ENCODE results near the gene GOLGA1.
"Not testable (repeated sequence)": the region's sequence is repeated elsewhere in the genome, so short reads cannot be mapped to it uniquely, and the experiment has no call there.

The GOLGA1 gene

DNA sequence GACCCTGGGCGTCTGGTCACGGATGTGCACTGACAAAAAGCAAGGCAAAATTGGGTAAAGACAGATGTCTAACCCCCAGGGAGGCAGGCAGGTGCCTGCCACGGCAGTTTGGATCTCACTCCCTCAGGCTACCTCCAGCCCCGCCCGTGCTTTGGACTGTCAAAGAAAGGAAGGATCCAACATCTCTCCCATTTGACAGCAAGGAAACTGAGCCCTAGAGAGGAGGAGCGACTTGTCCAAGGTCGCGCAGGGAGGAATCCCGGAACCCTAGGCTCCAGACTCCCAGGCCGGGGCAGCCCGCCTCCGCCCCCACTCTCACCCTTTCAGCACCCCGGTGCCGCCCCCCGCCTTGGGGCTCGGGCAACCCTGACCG is 376 bp downstream of the GOLGA1 start:
- no peak for DNase-seq (ENCODE audit: low read depth)

DNA sequence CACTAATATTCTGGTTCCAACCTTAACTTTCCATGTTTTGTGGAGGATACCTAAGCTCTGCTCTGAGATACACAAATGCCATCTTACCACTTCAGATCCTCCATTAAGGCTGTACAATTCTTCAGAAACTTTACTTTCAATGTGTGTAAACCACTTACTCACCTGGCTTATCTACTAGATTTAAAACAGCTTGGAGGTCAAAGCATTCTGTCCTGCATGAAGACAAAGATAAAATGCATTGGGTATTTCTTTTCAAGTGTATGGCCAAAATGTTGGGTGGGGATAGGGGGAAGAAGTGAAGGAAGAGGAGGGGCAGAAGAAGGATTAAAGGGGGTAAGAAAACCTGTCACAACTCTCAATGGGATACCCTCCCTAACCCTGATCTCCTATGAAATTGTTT is 939 bp downstream of the GOLGA1 start:
- DNase-seq (ENCODE audit: low read depth), result no peak

- no peak for DNase-seq (ENCODE audit: low read depth)
Observed at GRCh38 chr9:124934290-124934689, 6.6 kb downstream of the GOLGA1 start.

DNA sequence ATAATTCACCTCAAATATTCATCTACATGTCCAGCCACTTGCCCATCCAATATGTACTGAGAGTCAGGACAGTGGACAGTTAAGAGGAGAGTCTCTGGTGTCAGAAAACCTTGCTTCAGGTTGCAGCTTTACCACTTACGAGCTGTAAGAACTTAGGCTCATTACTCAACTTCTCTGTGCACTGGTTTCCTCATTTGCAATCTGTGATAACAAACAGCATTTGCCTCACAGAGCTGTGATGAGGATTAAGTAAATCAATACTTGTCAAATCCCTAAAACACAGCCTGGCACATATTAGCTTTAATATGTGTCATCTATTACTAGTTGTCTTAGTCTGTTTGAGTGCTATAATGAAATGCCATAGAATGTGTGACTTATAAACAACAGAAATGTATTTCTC is 8.6 kb downstream of the GOLGA1 start:
- DNase-seq (ENCODE audit: low read depth), result no peak

DNA sequence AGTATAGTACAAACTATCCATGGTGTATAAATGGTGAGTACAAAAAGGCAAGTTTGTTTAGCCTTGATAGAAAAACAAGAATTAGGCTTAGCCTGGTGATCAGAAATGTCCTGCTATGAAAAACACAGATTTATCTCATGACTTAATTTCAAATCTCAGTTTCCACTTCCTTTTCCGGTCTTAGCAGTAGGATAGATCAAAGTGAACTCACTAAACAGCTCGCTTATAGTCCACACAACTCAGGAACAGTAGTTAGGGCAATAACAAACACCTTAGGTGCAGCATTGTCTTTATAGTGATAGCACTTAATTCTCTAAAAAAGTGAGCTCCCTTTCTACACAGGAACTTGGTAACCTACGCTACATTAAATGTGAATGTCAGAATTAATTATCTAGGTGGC is 11.4 kb downstream of the GOLGA1 start:
- DNase-seq (ENCODE audit: low read depth), result no peak

DNA sequence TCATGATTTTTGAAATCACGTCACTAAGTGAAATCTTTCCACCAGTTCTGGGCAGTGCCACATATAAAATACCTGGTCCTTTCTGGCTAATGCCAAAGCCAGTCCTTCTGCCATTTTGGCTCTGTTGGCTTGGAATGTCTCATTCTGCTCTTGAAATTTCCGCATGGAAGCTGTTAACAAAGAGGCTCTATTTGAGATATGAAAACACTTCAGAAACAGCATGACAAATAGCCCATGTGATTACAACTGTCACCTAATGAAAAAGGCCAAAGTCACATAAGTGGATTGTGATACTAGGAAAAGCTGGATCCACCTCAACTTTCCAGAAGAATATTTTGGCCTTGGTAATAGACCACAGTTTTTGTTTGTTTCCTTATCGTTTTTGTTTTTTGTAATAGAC is 12.8 kb downstream of the GOLGA1 start:
- no peak for DNase-seq (ENCODE audit: low read depth)

GRCh38 chr9:124920394-124920793 is 20.5 kb downstream of the GOLGA1 start:
- not testable (repeated sequence) for DNase-seq (ENCODE audit: low read depth)

GRCh38 chr9:124914753-124915405 is 26.0 kb downstream of the GOLGA1 start:
- DNase-seq (ENCODE audit: low read depth), result no peak

GRCh38 chr9:124913378-124913777 is 27.5 kb downstream of the GOLGA1 start:
- no peak for DNase-seq (ENCODE audit: low read depth)

DNA sequence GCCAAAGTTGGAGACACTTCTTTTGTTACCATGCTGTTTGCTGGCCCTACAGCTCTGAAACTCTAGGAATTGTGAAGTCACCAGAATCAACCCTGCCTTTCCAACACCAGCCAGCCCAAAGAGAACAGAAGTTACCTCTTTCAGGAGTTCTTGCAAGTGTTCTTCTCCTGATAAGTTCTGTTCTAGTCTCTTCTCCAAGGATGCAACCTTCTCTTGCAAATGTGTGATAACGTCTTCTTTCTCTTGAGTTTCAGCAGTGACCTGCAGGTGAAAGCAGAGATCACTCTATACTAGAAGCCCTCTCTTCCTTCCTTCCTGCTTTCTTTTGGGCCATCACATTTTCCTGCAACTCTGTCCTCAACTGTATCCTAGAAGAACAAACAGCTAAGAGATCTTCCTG is 29.1 kb downstream of the GOLGA1 start:
- DNase-seq (ENCODE audit: low read depth), result no peak

- DNase-seq (ENCODE audit: low read depth), result no peak
Observed at GRCh38 chr9:124908098-124908497, 32.8 kb downstream of the GOLGA1 start.

- DNase-seq (ENCODE audit: low read depth), result no peak
Observed at GRCh38 chr9:124906966-124907365, 33.9 kb downstream of the GOLGA1 start.

DNA sequence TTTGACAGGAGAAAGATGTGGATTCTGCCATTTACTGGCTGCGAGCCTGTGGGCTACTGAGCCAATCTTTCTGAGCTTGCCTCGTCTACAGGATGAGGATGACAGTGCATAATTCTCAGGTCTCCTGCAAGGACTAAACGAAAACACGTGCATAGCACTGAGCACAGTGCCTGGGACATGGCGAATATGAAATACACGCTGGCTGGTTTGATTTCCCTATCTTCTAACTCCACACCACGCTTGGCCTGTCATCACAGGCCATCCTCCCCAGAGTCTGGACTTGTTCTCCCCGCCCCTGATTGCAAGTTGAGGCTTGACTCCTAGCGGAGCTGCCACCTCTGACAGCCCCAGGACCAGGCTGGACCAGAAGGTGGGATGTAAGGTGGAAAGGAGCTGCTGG is 41.0 kb downstream of the GOLGA1 start:
- DNase-seq (ENCODE audit: low read depth), result no peak

DNA sequence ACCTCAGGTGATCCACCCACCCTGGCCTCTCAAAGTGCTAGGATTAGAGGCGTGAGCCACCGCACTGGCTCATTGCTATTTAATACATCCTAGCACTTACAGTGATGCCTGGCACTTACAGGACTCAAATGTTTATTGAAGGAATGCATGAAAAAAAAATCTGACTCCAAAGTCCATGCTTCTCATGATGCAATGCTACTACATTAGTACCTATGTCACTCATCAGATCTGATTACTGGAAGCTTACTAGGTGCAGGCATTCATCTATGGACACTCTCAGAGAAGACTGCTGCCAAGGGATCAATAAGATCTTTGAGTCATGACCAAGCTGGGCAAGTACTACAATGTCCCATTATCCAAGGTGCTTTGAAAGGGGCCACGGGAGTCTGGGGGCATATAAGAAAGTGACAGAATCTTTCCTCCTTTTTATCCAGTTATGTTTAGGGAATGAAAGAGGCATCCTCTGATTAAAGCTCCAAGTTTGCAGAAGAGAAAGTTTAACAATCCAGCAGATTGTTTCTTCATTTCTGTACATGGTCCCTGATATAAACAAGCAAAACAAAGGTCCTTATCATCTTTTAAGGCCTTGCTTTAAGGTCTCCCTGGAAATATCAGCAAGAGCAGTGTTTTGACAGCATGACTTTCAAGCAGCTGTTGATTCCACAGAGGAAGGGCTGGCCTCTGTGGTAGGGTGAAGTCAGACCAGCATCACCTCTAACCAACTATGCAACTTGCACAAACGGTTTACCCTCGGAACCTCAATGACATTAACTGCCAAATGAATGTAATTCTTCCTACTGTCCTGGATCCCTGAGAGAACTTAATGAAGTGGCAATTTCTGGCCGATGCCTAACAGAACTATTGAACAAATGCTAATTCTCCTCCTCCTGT is 43.1 kb downstream of the GOLGA1 start:
- no peak for DNase-seq (ENCODE audit: low read depth)

DNA sequence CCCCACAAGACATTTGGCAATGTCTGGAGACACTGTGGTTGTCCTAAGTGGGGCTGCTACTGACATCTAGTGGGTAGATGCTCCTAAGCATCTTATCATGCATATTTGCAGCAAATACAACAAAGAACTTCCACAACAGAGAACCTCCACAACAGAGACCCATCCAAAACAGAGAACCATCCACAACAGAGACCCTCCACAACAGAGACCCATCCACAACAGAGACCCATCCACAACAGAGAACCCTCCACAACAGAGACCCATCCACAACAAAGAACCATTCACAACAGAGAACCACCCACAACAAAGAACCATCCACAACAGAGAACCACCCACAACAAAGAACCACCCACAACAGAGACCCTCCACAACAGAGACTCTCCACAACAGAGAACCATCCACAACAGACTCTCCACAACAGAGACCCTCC is 46.1 kb downstream of the GOLGA1 start:
- DNase-seq (ENCODE audit: low read depth), result no peak

- DNase-seq (ENCODE audit: low read depth), result no peak
Observed at GRCh38 chr9:124894035-124894740, 46.7 kb downstream of the GOLGA1 start.

GRCh38 chr9:124890179-124890578 is 50.7 kb downstream of the GOLGA1 start:
- DNase-seq (ENCODE audit: low read depth), result no peak

GRCh38 chr9:124889006-124889405 is 51.9 kb downstream of the GOLGA1 start:
- DNase-seq (ENCODE audit: low read depth), result no peak

DNA sequence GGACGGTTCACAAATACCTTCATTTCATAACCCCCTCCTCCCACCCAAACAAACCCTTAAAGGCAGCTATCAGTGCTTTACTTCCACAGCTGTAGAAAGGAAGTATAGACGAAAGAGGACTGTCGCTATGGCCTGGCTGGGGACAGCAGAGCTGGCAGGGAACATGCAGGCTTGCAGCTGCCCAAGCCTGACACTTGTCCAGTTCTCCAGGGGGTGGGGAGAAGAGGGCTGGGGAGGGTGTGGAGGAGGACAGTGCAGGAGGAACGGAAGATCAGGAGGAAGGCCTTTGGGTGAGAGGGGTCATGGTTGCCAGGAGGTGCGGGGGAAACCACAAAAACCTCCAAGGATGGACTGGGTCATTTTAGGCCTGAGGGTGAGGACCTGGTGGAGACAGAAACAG is 53.1 kb downstream of the GOLGA1 start:
- no peak for DNase-seq (ENCODE audit: low read depth)

- DNase-seq (ENCODE audit: low read depth), result no peak
Observed at GRCh38 chr9:124886866-124887492, 53.9 kb downstream of the GOLGA1 start.

DNA sequence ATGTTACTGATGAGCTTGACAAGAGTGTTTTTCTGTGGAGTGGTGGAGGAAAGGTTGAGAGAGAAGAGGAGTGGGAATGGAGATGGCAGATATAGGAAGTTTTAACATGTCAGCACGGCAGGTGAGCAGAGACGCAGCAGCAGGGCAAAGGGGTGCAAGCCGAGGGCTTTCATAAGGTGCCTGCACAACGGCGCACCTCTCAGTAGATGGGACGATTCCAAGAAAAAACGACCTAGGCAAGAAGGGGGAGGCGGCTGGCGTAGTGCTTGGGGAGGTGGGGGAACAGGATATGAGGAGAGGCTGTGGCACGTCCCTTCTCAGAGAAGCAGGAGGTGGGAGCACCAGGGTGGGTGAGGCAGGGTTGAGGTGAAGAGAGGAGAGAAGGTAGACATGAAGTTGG is 54.4 kb downstream of the GOLGA1 start:
- no peak for DNase-seq (ENCODE audit: low read depth)

- no peak for DNase-seq (ENCODE audit: low read depth)
Observed at GRCh38 chr9:124885551-124885950, 55.3 kb downstream of the GOLGA1 start.

DNA sequence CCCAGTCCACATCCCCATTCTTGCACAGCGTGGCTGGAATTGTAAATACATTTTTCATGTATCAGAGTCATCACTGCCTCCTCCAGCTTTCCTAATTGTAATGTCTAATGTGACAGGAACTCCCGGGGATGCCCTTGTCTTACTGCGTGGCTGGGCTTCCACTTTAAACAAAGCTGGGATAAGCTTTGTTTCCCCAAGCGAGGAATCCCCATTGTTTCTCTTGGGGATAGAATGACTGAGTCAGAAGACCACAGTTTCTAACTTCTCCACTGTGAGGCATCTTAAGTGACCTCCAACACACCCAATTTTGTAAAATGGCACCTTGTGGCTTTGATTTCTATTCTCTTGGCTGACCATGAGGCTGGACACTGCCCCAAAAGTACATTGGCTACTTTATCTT is 56.5 kb downstream of the GOLGA1 start:
- DNase-seq (ENCODE audit: low read depth), result no peak
